CD4-positive, alpha-beta T cell treated with Interleukin-10 for 1 hour (primary cell): ENCODE measurements around the gene ACTL6B.
"Not testable (repeated sequence)": the region's sequence is repeated elsewhere in the genome, so short reads cannot be mapped to it uniquely, and the experiment has no call there.

Experiments used
- DNase-seq: peaks from one replicate; pipeline ENCODE4 v3.0.0-alpha.2; 2020

The ACTL6B gene

DNA sequence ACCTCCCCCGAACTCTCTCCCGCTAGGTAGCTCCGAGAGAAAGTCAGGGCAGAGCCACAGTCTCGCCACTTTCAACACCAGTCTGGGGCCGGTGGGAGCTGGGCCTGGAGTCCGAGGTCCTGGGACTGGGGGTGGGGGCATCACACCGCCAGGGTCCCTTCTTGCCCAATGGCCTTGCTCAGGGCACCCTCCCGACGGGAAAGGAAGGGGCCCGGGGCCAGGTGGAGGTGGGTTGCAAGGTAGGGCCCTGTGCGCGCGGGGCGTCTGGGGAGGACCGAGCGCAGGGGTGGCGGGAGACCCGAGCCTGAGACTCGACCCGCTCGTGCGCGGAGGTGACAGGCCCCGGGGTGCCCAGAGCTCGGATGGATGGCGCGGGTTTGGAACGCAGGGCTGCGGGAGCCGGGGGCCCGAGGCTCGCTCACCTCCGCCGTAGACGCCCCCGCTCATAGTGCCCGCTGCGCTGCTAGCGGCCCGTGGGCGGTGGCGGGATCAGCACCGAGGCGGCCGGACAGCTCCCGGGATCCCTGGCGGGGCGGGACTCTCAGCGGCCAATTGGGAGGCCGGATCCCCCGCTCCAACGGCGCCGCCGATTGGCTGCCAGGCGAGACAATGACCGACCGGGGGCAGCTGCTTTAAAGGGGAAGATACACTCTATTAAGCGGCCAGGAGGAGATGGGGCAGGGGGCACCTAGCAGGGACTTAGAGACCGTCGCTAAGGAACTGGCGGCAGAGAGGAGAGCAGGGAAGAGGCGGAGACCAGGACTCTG is at the start of gene ACTL6B:
Gene ACTL6B (minus strand): TSS at position 541 of the 767 bp plus-strand sequence. CDS start 94 bp downstream, at position 447.
- peak; percentile 59 for DNase-seq

DNA sequence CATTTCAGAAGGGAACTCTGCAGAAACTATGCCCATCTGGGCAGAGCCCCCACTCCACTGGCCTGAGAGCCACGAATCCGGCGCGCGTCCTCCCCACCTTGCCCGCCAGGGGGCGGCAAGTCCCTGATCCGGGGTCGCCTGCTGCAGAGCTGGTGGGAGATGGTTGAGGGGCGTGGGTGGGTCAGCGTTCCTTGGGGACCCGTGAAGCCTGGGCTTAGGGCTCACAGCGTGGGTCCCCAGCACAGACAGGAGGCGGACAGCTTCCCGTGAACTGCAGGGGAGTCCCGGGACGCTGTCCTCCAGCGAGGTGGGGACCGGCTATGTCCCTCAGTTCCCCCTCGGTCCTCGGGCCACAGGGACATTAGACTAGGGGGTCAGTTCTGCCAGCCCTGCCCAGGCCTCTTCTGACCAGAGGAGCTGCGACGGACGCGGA is 49.1 kb upstream of the ACTL6B start:
- peak; percentile 75 for DNase-seq

DNA sequence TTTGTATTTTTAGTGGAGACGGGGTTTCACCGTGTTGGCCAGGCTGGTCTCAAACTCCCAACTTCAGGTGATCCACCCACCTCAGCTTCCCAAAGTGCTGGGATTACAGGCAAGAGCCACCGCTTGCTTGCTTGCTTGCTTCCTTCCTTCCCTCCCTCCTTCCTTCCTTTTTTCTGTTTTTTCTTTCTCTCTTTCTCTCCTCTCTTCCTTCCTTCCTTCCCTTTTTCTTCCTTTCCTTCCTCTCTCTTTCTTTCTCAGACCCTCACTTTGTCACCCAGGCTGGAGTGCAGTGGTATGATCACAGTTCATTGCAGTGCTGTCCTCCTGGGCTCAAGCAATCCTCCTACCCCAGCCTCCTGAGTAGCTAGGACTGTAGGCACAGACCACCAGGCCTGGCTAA is 44.8 kb upstream of the ACTL6B start:
- not testable (repeated sequence) for DNase-seq

DNA sequence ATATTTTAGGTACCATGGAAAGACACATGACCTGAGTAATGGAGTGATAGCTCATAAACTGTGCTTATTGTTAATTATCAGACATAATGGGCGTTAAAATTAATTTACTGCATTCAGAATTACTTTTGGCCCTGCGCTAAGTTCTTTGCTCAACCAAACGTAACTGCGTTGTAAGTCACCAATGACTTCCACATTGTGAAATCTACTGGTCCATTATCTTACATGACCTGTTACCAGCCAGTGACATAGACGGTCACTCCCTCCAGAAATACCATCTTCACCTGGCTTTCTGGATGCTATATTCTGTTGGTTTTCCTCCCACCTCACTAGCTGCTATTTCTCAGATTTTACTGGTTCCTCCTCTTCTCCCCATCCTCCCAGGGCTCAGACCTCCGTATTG is 42.8 kb upstream of the ACTL6B start:
- DNase-seq, result no peak

DNA sequence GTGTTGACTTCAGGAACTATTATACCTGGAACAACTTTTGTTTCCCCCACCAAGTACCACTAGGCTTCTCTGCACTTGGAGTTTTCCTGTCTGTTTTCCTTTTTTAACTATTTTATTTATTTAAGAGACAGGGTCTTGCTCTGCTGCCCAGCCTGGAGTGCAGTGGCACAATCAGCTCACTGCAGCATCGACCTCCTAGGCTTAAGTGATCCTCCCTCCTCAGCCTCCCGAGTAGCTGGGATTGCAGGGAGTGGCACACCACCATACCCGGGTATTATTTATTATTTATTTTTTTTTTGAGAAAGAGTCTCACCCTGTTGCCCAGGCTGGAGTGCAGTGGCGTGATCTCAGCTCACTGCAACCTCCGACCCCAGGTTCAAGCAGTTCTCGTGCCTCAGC is 39.9 kb upstream of the ACTL6B start:
- DNase-seq, result no peak

DNA sequence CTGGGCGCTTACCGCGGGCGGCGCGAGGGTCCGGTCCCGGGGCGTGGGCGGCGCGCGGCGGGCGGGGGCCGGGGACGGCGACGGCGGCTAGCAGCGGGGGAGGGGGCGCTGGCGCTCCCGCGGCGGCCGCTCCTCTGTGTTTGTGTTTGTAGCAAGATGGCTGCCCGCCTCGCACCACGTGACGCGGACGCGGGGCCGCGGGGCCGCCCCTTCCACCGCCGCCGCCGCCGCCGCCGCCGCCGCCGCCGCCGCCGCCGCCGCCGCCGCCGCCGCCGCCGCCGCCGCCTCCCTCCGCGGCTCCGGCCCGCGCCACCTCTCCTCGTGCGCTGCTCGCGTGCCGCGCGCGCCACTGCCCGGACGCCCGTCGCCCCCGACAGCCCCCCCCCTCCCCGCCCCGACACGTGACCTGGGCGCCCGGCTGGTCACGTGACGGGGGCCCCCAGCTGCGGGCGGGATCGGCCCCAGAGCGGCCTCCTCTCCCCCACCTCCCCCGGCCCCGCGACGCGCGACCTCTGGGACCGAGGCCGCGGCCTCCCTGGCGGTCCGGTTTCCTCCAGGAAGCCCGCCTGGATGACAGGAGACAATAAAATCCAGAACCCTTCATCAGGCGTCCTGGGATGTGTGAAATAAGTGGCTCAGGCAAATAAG is 38.0 kb upstream of the ACTL6B start, which contains the start of gene GIGYF1:
Gene GIGYF1 (minus strand): TSS at position 153 of the 648 bp plus-strand sequence. CDS start 6,012 bp downstream, outside the sequence.
- DNase-seq, result peak; percentile 77

DNA sequence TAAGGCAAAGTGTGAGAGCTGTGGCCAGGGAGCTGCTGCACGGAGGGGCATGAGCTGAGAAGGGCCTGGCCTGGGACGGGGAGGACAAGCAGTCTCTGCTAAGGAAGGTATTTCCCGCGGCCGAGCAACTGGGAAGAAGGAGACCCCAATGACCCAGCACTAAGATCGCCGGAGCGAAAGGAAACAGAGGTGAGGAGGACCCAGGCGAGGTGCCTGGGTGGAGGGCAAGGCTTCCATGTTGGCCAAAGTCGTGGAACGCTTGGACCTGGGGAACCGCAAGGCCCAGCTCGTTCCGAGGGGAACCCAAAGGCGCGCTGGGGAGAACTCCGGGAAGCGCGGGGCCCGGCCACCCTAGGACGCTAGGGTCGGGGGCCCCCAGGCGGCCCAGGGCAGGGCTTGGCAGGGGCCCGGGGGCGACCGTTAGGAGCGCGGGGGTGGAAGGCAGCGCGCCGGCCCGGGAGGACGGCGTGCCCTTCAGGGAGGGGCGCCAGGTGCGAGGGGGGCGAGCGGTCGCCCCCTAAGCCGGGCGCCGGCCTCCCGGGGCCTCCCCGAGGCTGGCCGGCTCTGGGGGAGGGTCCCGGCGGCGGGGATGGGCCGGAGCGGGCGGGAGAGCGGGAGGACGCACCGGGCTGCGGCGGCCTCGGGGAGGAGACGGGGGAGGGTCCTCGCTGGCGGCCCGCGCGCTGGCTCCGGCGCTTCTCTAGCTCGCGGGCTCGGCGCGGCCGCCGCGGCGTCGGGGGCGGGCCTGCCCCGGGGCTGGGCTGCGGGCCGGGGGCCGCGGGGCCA is 37.3 kb upstream of the ACTL6B start:
- DNase-seq, result no peak

DNA sequence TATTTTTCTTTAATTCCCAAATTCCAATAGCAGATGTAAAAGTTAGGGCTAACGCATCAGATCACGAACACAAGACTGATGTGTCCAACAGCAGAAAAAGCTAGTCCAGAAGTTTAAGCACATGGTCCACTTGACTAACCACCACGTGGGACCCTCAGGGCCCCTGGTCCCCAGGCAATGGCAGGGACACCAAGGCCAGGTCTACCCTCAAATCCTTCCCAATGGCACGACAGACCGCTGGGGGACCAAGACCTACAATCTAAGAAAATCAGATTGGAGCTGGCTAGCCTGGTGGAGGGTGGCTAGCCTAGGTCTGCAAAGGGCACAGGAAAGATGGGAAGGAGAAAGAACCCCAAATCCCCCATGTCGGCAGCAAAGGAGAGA is 36.3 kb upstream of the ACTL6B start:
- DNase-seq, result no peak

DNA sequence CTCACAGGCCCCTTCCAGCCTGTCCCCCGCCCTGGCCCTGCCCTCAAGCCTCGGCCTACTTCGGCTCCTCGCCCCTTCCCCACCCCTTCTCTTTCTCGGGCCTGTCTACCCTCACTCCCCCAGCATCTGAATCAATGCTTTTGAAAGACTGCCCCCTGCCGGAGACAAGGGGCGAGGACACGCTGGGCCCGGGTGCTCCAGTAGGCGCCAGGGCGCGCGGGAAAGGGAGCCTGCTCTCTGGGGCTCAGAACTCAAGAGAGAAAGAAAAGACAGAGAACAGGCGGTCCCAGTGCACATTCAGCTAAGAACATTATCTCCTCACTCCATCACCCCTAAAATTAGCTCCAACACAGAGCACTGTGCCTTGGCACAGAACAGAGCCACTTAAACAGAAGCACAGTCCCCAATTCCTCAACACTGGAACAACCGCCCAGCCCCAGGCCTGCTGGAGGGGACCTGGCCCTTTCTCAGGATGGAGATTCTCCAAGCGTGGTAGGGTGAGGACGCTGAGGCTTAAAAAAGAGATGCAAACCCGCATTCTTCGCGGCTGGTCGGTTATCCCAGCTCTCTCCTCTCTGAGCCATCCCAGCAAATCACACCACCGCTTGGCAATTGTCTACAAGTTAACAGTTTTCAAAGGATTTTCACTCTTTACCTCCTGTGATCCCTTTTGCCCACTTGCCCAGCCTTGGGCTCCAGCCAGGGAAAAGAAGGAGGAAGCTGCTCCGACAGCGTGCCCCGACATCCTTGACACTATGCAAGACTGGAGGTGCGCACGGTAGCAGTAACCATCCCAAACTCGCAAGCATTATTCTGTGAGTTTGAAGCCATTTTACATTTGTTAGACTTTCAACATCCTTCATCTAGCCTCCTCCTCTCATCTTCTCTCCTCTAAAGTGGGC is 35.7 kb upstream of the ACTL6B start:
- peak; percentile 86 for DNase-seq

DNA sequence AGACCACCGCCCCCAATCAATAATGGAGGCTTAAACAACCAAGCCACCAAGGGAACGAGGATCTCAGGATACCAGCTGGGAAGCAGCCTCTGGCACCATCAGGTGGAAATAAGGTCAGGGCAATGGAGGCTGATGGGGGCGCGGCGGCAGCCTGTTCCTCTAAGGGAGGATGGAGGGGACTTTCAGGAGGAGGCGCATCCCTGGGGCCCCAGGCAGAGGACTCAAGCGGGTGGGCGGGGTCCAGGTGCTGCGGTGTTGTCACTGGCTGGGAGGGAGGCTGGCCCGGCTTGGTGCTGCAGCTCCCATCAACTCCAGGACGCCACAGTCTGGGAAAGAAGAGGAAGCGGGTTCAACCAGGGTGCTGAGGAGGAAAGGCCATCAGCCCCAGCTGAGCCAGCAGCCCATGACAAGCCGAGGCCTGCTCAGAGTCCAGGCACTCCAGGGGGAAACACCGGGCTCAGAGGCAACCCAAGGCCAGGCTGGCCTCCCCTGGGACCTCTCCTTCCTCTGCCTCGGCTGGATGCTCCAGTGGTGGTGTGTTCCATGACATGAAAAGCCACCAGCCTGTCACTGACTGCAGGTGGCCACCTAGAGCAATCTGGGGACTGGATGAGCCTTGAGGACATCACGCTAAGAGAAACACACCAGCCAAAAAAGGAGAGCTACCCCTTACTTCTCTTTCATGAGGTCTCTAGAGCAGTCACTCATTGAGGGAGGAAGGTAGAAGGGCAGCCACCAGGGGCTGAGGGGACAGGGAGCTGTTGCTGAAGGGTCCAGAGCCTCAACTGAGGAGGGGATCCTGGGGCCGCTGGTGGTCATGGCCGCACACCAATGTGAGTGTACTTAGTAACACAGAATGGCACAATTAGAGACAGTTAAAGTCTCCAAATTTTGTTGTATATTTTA is 33.2 kb upstream of the ACTL6B start:
- no peak for DNase-seq

DNA sequence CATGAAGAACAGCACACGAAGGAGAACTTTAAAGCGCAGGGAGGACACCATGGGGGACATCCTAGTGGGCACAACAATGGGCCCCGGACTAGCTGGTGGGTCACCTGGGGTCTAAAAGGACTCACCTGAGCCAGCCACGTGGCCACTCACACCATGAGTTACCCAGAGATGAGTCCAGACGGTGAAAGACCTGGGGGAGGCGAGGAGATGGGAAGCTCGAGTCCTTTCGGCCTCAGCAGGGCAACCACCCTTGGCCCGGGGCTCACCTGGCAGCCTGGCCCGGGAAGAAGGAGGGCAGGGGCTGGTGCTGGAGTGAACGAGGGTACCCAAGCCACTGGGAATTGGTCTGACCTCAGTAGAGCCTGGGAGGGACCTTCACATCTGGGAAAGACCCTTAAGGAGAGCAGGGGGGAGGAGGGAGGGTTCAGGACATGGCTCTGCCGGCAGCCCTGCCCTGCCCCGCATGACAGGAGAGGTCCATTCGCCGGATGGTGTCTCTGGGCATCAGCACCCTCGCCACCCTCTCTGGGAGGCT is 32.1 kb upstream of the ACTL6B start:
- DNase-seq, result no peak

DNA sequence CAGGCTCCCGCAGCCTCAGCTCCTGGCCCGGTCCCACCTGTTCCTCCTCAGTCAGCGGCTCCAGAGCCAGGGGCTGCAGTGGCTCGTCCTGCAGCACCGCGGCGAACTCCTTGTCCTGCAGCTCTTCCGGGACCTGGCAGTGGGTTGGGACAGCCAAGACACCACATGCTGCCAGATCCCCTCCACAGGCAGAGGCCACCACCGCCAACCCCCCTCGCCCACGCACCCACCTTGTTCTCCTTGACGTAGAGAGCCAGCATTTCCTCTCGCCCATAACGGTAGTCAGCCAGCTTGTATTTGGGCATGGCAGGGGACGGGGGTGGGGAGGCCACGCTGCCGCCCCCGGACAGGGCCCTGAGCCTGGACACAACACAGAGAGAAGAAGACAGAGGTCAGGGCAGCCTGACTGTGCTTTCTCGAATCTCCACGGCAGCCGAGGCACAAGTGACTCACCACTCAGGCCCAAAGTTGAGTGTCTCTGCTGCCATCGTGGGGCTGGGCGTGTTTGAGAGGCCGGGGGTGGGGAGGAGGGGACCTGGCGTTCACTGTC is 31.6 kb upstream of the ACTL6B start:
- no peak for DNase-seq

DNA sequence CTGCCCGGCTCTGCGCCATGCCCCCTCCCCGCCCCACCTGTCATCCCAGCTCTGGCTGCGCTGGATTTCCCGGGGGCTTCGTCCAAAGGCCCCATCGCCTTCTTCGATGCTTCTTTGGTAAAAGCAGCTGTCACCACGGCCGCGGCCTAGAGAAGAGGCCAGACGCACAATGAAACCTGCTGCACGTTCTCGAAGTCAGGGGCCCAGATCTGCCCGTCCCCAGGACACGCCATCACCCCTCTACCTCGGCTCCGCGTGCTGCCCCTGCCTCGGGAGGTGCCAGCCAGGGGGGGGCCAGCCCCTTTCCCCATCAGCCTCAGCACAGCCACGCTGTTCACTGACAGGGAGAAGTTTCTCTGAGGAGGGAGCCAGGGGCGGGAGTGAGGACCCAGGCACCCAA is 31.0 kb upstream of the ACTL6B start:
- no peak for DNase-seq

DNA sequence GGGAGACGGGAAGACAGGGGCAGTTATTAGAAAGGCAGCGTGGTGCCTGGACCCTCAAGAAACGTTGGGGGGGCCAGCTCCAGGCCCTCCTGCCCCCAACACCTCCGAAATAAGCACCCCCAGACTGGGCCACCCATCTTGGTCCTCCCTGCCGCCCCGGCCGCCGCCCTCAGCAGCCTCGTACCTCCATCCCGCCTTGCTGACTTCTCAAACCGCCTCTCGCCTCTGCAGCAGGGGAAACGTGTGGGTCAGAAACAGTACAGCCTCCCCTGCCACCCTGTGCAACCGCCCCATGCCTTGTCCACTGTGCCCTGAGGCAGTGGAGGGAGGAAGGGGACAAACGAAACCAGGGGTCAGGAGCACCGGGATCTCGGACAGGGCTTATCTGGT is 30.6 kb upstream of the ACTL6B start:
- no peak for DNase-seq

DNA sequence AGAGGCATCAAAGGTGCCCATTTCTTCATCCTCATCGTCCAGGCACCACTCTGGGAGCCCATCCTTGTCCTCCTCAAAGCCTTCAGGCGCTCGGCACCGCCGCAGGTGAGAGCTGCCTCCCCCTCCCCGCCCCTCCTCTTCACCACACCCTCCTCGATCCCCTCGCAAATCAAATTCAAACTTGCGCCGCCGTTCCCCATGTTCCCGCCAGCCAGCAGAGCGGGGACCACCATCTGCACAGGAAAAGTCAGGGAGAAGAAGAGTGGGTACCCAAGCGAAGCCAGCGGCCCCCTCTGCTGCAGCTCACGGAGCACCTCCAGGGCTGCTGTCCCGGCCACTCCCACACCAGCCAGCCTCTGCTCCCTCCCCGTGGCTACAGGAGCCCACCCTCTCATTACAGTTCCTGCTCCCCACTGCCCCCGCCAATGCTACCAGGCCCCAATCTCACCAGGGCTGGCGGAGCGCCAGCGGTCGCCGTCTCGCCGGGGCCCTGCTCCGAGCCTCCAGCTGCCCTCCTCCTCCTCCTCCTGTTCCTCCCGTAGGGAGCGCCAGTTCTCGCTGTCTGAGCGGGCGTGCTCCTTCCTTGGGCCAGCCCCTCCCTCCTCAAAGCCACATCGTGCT is 30.1 kb upstream of the ACTL6B start:
- DNase-seq, result no peak

DNA sequence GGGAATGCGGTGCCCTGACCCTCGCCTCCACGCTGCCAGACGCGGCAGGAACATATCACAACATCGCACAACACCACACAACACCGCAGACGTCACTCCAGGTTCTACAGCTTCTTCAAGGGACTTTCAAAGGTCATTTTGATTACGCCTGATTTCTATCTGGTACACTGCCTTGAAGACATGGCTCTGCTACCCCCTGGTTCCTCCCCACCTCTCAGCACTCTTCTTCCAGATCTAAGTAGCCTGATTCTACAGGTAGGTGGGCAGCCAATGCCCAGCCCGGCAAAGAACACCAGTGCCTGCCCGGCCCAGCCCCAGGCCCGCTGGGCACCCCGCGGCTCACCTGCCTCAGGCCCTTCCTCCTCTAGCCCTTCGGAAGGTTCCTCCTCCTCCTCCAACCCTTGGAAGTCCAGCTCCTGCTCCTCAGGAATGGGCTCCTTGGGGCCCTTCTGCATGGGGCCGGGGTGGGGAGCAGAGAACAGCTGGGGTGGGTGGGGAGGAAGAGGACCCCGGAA is 29.4 kb upstream of the ACTL6B start:
- no peak for DNase-seq

DNA sequence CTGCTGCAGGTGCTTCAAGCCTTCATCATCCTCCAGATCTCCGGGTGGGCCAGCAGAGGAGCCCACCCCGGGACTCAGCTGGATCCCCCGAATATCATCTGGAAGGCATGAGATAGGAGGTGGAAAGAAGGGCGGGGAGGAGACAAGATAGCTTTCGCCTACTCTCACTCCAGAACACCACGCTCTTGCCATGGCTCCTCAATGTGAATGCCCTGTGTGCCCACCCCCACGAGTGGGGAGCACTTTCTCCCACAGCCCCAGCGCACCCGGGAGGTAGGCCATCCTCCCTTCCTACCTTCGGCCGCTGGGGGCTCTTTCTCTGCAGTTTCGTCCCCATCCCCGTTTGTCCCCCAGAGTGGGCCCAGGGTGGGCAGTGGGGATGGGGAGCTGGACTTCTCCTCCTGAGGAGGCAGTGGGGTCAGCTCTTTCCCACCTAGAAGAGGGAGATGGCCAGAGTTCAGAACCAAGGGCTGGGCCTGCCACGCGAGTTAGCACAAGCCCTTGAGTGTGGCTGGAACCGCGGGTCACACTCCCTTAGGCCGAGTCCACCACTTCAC is 28.9 kb upstream of the ACTL6B start:
- DNase-seq, result no peak

DNA sequence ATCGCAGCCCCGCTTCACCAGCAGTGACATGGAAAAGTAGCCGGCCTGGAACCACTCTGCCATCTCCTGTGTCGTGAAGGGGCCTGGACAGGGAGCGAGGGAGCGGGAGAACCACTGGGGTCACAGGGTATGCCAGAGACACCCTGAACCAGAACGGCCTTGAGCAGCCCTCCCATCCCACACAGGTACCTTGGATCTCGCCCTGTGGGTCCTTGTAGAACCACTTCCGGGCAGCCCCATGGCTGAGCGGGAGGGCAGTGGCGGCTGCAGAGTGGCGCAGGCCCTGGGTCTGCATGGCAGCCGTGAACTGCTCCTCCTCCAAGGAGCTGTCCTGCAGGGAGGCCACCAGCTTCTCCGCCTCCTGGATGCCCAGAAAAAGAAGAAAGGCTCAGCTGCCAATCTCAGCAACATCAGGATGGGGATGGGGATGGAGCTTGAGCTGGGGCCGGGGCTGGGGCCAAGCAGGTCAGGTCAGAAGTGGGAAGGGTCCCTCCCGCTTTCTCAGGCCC is 28.3 kb upstream of the ACTL6B start:
- DNase-seq, result no peak
